ENCODE data around the gene BRMS1. TPM values are rescaled to one million over a fixed set of nuclear protein-coding genes. Genes with fewer than 3 reads are reported as not detected.

BRMS1 gene
- total and polyA plus RNA-seq, 10 of the 15 experiments (the other 5 are each of a cell fraction or from before 2014, with no cell fraction given), result 2.1 to 85.3 (median 48.5) TPM

DNA sequence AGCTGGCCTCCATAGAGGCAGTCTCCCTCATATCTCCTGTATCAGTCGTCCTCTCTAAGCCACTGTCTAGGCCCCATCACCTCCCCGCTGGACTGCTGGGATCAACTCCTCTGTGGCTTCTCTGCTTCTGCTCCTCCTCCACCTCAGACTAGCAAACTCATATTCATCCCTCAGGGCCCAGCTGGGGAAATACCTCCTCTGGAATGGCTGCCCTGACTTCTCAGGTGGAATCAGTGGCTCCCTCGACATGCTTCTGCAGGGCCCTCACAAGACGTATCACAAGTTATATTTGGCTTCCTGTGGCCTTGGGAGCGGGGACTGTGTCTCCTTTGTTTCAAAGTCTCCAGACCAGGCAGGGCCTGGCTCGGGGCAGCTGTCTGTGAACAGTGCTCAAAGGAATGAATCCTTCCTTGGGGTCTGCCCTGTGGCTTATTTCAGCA lies 16.6 kb upstream of the BRMS1 start (continued):
- TF ChIP-seq, protein P1, sequence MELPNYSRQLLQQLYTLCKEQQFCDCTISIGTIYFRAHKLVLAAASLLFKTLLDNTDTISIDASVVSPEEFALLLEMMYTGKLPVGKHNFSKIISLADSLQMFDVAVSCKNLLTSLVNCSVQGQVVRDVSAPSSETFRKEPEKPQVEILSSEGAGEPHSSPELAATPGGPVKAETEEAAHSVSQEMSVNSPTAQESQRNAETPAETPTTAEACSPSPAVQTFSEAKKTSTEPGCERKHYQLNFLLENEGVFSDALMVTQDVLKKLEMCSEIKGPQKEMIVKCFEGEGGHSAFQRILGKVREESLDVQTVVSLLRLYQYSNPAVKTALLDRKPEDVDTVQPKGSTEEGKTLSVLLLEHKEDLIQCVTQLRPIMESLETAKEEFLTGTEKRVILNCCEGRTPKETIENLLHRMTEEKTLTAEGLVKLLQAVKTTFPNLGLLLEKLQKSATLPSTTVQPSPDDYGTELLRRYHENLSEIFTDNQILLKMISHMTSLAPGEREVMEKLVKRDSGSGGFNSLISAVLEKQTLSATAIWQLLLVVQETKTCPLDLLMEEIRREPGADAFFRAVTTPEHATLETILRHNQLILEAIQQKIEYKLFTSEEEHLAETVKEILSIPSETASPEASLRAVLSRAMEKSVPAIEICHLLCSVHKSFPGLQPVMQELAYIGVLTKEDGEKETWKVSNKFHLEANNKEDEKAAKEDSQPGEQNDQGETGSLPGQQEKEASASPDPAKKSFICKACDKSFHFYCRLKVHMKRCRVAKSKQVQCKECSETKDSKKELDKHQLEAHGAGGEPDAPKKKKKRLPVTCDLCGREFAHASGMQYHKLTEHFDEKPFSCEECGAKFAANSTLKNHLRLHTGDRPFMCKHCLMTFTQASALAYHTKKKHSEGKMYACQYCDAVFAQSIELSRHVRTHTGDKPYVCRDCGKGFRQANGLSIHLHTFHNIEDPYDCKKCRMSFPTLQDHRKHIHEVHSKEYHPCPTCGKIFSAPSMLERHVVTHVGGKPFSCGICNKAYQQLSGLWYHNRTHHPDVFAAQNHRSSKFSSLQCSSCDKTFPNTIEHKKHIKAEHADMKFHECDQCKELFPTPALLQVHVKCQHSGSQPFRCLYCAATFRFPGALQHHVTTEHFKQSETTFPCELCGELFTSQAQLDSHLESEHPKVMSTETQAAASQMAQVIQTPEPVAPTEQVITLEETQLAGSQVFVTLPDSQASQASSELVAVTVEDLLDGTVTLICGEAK (IDR thresholded peaks at IDR 0.05; ENCODE audit: borderline replicate concordance), result no peak
- TF ChIP-seq, protein P2, sequence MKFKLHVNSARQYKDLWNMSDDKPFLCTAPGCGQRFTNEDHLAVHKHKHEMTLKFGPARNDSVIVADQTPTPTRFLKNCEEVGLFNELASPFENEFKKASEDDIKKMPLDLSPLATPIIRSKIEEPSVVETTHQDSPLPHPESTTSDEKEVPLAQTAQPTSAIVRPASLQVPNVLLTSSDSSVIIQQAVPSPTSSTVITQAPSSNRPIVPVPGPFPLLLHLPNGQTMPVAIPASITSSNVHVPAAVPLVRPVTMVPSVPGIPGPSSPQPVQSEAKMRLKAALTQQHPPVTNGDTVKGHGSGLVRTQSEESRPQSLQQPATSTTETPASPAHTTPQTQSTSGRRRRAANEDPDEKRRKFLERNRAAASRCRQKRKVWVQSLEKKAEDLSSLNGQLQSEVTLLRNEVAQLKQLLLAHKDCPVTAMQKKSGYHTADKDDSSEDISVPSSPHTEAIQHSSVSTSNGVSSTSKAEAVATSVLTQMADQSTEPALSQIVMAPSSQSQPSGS (IDR thresholded peaks at IDR 0.05; ENCODE audit: low read length), result no peak
- no peak for TF ChIP-seq PAX5 (IDR thresholded peaks at IDR 0.05; ENCODE audit: borderline replicate concordance, low read depth, low read length)

DNA sequence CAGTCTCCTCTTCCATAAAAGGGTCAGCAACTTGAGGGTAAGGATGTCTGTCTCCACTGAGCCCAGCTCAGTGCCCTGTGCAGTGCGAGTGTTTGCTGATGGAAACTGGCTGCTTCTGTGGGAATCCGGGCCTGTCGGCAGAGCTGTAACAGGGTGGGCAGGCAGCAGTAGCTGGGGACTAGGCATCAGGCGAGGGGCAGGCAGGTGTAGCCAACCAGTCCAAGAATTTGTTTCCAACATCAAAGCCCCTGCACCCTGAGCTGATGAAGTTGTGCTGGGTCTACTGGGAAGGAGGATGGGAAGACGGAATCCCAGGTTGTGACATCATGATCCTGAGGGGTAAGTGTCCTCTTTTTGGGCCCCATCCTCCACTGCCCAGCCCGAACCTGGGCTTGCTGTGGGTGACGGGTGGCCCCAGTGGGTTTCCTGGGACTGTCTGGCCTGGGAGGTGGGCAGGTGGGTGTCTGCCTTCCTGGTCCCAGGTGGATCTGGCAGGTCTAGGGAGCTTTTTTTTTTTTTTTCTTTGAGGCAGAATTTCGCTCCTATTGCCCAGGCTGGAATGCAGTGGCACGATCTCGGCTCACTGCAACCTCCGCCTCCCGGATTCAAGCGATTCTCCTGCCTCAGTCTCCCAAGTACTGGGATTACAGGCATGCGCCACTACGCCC lies 15.6 kb upstream of the BRMS1 start:
- no TSS peak for BruUV-seq (replicated peaks)
- intact Hi-C loops (cut with micrococcal nuclease; ENCODE audit: unreplicated experiment) (no loop called here), in situ Hi-C loops (cut with MboI) (no loop called here)
- no peaks in the 10 kb centered on the region for H3K4me1 ChIP-seq (ENCODE audit: control insufficient read depth, insufficient read depth, low read length)
- H3K27ac ChIP-seq (ENCODE audit: control insufficient read depth, insufficient read depth), result no peak overlapping the region
- ATAC-seq (no peak), FAIRE-seq (no peak), DNase-seq (ENCODE audit: low read depth, low spot score) (no peak)
- H3K4me3 ChIP-seq, result no peak overlapping the region
- no peaks in the 10 kb centered on the region for H3K9me3 ChIP-seq (replicated peaks; ENCODE audit: control insufficient read depth, insufficient read depth, low read length)
- no peaks in the 10 kb centered on the region for H3K27me3 ChIP-seq (replicated peaks in 1 of 2; ENCODE audit: control insufficient read depth in 2 of 2, insufficient read depth in 2 of 2, low read length in 1 of 2)
- H4K20me1 ChIP-seq (ENCODE audit: control insufficient read depth, insufficient read depth), result no peaks in the 10 kb centered on the region
- SMC1A ChIA-PET (ENCODE audit: uncharacterized antibody, unreplicated experiment), result interaction anchor here (1.1 kb wide), 1 partner anchor 26 kb away, joined by 3 read pairs; no protein-coding TSS in a partner anchor
- RAD21 ChIA-PET (ENCODE audit: unreplicated experiment), result interaction anchor here (0.6 to 1.4 kb wide), 3 partner anchors 48 to 666 kb away, joined by 3 to 6 read pairs (median 4); no protein-coding TSS in a partner anchor
- H3K9ac ChIP-seq (ENCODE audit: control insufficient read depth, insufficient read depth, low read length), result no peak overlapping the region
- no peaks in the 10 kb centered on the region for H3K79me2 ChIP-seq (ENCODE audit: control insufficient read depth, insufficient read depth, low read length)
- CTCF ChIA-PET, result interaction anchor here (3.0 kb wide), 1 partner anchor 25 kb away, joined by 12 read pairs; no protein-coding TSS in a partner anchor
- H2AFZ ChIP-seq (ENCODE audit: control insufficient read depth, low read depth, low read length), result no peak overlapping the region
- 80% methylated on average over 15 of the region's 15 CpGs for WGBS (ENCODE audit: insufficient coverage, insufficient replicate concordance, low lambda C conversion rate, missing lambda C conversion rate)
- H3K4me2 ChIP-seq (ENCODE audit: control insufficient read depth, insufficient read depth), result no peak overlapping the region
- POLR2A ChIA-PET, result interaction anchor here (0.6 to 0.9 kb wide), 2 partner anchors 35 to 155 kb away, joined by 3 to 4 read pairs; no protein-coding TSS in a partner anchor
- H3K36me3 ChIP-seq (ENCODE audit: control insufficient read depth in 2 of 2, insufficient read depth in 2 of 2, low read length in 1 of 2), result 0 out of 4 replicates have a peak, but pooled peaks cover 0 to 2% of the 10 kb centered on the region in 2 experiments
- TF ChIP-seq, protein P3, sequence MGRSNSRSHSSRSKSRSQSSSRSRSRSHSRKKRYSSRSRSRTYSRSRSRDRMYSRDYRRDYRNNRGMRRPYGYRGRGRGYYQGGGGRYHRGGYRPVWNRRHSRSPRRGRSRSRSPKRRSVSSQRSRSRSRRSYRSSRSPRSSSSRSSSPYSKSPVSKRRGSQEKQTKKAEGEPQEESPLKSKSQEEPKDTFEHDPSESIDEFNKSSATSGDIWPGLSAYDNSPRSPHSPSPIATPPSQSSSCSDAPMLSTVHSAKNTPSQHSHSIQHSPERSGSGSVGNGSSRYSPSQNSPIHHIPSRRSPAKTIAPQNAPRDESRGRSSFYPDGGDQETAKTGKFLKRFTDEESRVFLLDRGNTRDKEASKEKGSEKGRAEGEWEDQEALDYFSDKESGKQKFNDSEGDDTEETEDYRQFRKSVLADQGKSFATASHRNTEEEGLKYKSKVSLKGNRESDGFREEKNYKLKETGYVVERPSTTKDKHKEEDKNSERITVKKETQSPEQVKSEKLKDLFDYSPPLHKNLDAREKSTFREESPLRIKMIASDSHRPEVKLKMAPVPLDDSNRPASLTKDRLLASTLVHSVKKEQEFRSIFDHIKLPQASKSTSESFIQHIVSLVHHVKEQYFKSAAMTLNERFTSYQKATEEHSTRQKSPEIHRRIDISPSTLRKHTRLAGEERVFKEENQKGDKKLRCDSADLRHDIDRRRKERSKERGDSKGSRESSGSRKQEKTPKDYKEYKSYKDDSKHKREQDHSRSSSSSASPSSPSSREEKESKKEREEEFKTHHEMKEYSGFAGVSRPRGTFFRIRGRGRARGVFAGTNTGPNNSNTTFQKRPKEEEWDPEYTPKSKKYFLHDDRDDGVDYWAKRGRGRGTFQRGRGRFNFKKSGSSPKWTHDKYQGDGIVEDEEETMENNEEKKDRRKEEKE (IDR thresholded peaks at IDR 0.05), result no peak
- TF ChIP-seq SMAD5 (IDR thresholded peaks at IDR 0.05; ENCODE audit: low read depth) (no peak), TCF7 (IDR thresholded peaks at IDR 0.05; ENCODE audit: borderline replicate concordance) (no peak), CHD1 (IDR thresholded peaks at IDR 0.05; ENCODE audit: low read depth, low read length) (no peak)
- TF ChIP-seq, protein P4, sequence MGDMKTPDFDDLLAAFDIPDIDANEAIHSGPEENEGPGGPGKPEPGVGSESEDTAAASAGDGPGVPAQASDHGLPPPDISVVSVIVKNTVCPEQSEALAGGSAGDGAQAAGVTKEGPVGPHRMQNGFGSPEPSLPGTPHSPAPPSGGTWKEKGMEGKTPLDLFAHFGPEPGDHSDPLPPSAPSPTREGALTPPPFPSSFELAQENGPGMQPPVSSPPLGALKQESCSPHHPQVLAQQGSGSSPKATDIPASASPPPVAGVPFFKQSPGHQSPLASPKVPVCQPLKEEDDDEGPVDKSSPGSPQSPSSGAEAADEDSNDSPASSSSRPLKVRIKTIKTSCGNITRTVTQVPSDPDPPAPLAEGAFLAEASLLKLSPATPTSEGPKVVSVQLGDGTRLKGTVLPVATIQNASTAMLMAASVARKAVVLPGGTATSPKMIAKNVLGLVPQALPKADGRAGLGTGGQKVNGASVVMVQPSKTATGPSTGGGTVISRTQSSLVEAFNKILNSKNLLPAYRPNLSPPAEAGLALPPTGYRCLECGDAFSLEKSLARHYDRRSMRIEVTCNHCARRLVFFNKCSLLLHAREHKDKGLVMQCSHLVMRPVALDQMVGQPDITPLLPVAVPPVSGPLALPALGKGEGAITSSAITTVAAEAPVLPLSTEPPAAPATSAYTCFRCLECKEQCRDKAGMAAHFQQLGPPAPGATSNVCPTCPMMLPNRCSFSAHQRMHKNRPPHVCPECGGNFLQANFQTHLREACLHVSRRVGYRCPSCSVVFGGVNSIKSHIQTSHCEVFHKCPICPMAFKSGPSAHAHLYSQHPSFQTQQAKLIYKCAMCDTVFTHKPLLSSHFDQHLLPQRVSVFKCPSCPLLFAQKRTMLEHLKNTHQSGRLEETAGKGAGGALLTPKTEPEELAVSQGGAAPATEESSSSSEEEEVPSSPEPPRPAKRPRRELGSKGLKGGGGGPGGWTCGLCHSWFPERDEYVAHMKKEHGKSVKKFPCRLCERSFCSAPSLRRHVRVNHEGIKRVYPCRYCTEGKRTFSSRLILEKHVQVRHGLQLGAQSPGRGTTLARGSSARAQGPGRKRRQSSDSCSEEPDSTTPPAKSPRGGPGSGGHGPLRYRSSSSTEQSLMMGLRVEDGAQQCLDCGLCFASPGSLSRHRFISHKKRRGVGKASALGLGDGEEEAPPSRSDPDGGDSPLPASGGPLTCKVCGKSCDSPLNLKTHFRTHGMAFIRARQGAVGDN (IDR thresholded peaks at IDR 0.05), result no peak

Measured in GM12878 (cell line).